Central memory CD8-positive, alpha-beta T cell (primary cell): Measurements from ENCODE around the gene NPIPB9.
"Not testable (repeated sequence)": the region's sequence is repeated elsewhere in the genome, so short reads cannot be mapped to it uniquely, and the experiment has no call there.

ENCODE experiments used
- ATAC-seq: fragments of 150-1000 bp; cut with Tn5 transposase; replicated peaks from 2 replicates; pipeline ENCODE4 v1.10.0; 2022; ENCODE audit warnings: mild to moderate bottlenecking, moderate FRiP score, moderate number of reproducible peaks; ENCODE audit not compliant: poor library complexity, severe bottlenecking; ENCODE audit errors: extremely low read depth
- DNase-seq, 2 donors: peaks; one replicate each; pipeline ENCODE4 v3.0.0; 2021; ENCODE audit warnings: low spot score in 2 of 2
- H3K27ac Mint-ChIP-seq: one replicate; pipeline ENCODE4 v1.8.0; 2022; ENCODE audit warnings: low read depth, mild to moderate bottlenecking, moderate library complexity, mixed read lengths
- H3K27me3 Mint-ChIP-seq: one replicate; pipeline ENCODE4 v1.8.0; 2022; ENCODE audit warnings: mixed read lengths
- H3K36me3 Mint-ChIP-seq: one replicate; pipeline ENCODE4 v1.8.0; 2022; ENCODE audit warnings: mild to moderate bottlenecking, moderate library complexity, mixed read lengths; ENCODE audit not compliant: insufficient read depth
- H3K4me1 Mint-ChIP-seq: one replicate; pipeline ENCODE4 v1.8.0; 2022; ENCODE audit warnings: mixed read lengths
- H3K4me3 Mint-ChIP-seq: one replicate; pipeline ENCODE4 v1.8.0; 2022; ENCODE audit warnings: mild to moderate bottlenecking, moderate library complexity, mixed read lengths
- H3K9me3 Mint-ChIP-seq: one replicate; pipeline ENCODE4 v1.8.0; 2022; ENCODE audit warnings: mixed read lengths

NPIPB9 gene

DNA sequence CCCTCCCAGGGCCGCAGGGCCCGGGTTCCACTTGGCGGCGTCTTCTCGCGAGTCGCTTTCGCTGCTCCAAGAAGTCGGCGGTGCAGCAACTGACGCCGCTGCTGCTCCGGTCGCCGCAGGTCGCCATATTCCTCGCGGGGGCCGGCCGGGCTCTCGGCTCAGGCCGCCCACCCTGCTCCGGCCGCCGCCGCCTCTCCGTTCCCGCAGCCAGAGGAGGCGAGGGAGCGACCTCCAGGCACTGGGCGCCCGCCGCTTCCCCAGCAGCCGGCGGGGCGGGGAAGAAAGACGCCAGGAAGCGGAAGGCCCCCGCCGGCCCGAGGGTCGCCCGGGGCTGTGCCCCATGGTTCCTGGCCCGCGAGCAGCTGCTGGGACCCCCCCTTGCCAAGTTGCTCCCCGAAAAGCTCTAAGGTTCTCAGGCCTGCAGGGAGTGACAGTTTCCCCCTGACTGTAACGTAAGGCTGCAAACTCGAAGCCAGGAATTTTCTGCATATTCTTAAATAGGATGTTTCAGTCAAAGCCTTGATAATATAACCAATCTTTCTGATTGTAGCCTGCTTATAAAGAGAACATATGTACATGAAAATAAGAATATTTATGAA is 1.0 kb upstream of the NPIPB9 start:
- H3K9me3 Mint-ChIP-seq, DNase-seq, H3K4me3 Mint-ChIP-seq, H3K27me3 Mint-ChIP-seq, H3K36me3 Mint-ChIP-seq, H3K4me1 Mint-ChIP-seq: not testable (repeated sequence)
- H3K27ac Mint-ChIP-seq, result peak overlapping the region; percentile 76
- peak; percentile 14 for ATAC-seq

GRCh38 chr16:28781697-28782096 is 30.1 kb downstream of the NPIPB9 start:
- not testable (repeated sequence) for H3K4me1 Mint-ChIP-seq, ATAC-seq, H3K36me3 Mint-ChIP-seq, H3K4me3 Mint-ChIP-seq, H3K9me3 Mint-ChIP-seq, H3K27ac Mint-ChIP-seq, H3K27me3 Mint-ChIP-seq, DNase-seq

- not testable (repeated sequence) for H3K4me1 Mint-ChIP-seq, DNase-seq, H3K27me3 Mint-ChIP-seq, H3K36me3 Mint-ChIP-seq, H3K4me3 Mint-ChIP-seq, H3K27ac Mint-ChIP-seq, H3K9me3 Mint-ChIP-seq, ATAC-seq
These were observed 30.8 kb downstream of the NPIPB9 start for GRCh38 chr16:28782357-28782756.

DNA sequence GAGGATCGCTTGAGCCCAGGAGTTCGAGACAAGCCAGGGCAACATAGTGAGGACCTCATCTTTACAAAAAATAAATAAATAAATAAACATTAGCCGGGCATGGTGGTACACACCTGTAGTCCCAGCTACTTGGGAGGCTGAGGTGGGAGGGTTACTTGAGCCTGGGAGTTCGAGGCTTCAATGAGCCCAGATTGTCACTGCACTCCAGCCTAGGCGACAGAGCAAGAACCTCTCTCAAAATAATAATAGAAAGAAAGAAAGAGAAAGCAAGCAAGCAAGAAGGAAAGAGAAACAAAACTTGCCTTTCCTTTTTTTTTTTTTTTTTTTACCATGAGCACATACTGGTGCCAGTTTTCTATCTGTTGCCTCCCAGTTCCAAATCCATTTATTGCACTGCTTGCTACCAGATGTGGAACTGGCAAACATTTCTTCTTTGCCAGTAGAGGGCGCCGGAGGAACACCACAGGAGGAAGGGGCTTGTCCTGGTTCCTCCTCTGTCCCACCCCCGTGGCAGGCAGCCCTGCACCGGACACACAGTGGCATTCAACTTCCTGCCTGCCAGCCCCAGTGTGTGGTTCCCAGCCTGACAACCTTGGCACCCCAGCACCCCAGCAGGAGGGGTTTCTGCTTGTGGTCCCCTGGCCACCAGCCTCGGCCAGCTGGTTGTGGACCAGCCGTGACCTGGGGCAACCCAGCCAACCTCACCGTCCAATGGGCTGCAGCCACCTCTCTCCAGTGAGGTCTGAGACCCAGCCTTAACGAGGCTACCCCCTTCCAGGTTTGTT is 50.8 kb downstream of the NPIPB9 start:
- H3K27me3 Mint-ChIP-seq, H3K4me1 Mint-ChIP-seq, H3K9me3 Mint-ChIP-seq, H3K27ac Mint-ChIP-seq, H3K36me3 Mint-ChIP-seq: not testable (repeated sequence)
- DNase-seq (peak; percentile 44 to 45), ATAC-seq (peak; percentile 78)
- H3K4me3 Mint-ChIP-seq, result peak overlapping the region; percentile 40

DNA sequence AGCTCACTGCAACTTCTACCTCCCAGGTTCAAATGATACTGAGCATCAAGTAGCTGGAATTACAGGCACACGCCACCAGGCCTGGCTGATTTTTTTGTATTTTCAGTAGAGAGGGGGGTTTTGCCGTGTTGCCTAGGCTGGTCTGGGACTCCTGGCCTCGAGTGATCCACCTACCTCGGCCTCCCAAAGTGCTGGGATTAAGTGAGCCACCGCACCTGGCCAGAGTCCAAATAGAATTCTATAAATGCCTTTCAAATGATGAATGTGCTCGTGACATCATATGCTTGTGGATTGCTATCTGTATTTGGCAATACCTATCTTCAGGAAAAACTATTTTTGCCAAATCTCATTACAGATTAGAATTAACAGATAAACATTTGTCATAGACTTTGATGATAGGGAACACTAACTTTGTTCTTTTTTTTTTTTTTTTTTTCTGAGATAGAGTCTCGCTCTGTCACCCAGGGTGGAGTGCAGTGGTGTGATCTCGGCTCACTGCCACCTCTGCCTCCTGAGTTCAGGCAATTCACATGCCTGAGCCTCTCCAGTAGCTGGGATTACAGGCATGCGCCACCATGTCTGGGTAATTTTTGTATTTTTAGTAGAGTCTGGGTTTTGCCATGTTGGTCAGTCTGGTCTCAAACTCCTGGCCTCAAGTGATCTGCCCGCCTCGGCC is 56.0 kb downstream of the NPIPB9 start:
- H3K36me3 Mint-ChIP-seq, ATAC-seq, H3K4me3 Mint-ChIP-seq, H3K27me3 Mint-ChIP-seq, DNase-seq, H3K27ac Mint-ChIP-seq, H3K9me3 Mint-ChIP-seq, H3K4me1 Mint-ChIP-seq: not testable (repeated sequence)

DNA sequence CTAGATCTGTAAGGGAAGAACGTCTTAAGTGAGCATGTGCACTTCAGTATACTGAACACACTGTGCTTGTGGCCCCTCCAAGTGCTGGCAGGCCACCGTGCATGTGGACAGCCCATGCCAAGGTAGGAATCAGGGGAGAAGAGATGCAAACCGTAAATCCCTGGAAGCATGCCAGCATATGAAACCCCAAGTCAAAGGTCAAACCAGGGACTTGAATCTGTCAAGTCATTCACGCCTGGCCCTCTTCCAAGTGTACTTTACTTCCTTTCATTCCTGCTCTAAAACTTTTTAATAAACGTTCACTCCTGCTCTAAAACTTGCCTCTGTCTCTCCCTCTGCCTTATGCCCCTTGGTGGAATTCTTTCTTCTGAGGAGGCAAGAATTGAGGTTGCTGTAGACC is 68.4 kb downstream of the NPIPB9 start:
- no peak overlapping the region for H3K4me3 Mint-ChIP-seq
- H3K36me3 Mint-ChIP-seq, result peaks cover 25% of the 10 kb centered on the region
- H3K27ac Mint-ChIP-seq, result no peak overlapping the region
- H3K4me1 Mint-ChIP-seq, result peaks cover 17% of the 10 kb centered on the region
- ATAC-seq (no peak), DNase-seq (no peak)
- H3K27me3 Mint-ChIP-seq, result no peaks in the 10 kb centered on the region
- no peaks in the 10 kb centered on the region for H3K9me3 Mint-ChIP-seq

DNA sequence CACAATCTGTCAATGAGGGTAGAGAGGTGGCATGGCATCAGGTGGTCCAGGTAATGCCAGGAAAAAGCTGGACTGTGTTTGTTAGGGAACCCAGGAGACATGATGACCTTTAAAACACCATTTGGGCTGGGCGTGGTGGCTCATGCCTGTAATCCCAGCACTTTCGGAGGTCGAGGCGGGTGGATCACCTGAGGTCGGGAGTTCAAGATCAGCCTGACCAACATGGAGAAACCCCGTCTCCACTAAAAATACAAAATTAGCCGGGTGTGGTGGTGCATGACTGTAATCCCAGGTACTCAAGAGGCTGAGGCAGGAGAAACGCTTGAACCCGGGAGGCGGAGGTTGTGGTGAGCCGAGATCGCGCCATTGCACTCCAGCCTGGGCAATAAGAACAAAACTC is 69.0 kb downstream of the NPIPB9 start:
- not testable (repeated sequence) for DNase-seq, ATAC-seq, H3K27ac Mint-ChIP-seq, H3K9me3 Mint-ChIP-seq, H3K27me3 Mint-ChIP-seq
- H3K36me3 Mint-ChIP-seq, result peaks cover 28% of the 10 kb centered on the region
- H3K4me3 Mint-ChIP-seq, result peak overlapping the region; percentile 96
- H3K4me1 Mint-ChIP-seq, result peaks cover 22% of the 10 kb centered on the region

GRCh38 chr16:28821874-28822519 is 70.4 kb downstream of the NPIPB9 start:
- H3K27me3 Mint-ChIP-seq, result no peaks in the 10 kb centered on the region

More at GRCh38 chr16:28821874-28822519, 70.4 kb downstream of the NPIPB9 start:
- DNase-seq (no peak), ATAC-seq (no peak)
- Mint-ChIP-seq H3K4me1 (peaks cover 32% of the 10 kb centered on the region), H3K27ac (peak overlapping the region; percentile 85), H3K9me3 (no peaks in the 10 kb centered on the region), H3K4me3 (peak overlapping the region; percentile 96), H3K36me3 (peaks cover 43% of the 10 kb centered on the region)
